ENCODE measurements around the gene MED13.
"Not testable (repeated sequence)": the region's sequence is repeated elsewhere in the genome, so short reads cannot be mapped to it uniquely, and the experiment has no call there.

Gene MED13

GRCh38 chr17:61895391-61895790 lies 169.7 kb downstream of the MED13 start:
- no peak for FAIRE-seq

- not testable (repeated sequence) for FAIRE-seq
Observed at GRCh38 chr17:61894310-61894709, 170.8 kb downstream of the MED13 start.

Measured in islet of Langerhans (tissue), 1 donor.